NCI-H345 (cell line): ENCODE measurements around the gene CSF3R.

Experiments used
- DNase-seq: peaks from one replicate; lab custom pipeline; 2025; lab: John Stamatoyannopoulos, UW

Gene CSF3R

GRCh38 chr1:36419569-36419968 lies 63.1 kb downstream of the CSF3R start:
- no peak for DNase-seq

DNA sequence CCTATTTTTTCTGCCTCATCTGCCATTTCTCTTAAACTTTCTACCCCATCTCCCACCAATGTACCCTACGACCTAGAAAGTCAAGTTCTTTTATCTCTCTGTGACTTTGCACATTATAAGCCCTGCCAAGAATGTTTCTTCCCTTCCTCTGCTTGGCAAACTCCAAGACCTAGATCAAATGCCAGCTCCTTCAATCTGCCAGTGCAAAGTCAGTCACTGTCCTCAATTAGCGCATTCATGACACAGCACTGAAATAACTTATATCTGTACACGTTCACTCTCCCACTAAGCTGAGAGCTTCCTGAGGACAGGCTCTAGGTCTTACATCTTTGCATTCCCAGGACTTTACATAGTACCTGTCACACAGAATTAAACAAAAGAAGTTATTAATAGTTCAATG lies 63.6 kb downstream of the CSF3R start:
- DNase-seq: no peak

DNA sequence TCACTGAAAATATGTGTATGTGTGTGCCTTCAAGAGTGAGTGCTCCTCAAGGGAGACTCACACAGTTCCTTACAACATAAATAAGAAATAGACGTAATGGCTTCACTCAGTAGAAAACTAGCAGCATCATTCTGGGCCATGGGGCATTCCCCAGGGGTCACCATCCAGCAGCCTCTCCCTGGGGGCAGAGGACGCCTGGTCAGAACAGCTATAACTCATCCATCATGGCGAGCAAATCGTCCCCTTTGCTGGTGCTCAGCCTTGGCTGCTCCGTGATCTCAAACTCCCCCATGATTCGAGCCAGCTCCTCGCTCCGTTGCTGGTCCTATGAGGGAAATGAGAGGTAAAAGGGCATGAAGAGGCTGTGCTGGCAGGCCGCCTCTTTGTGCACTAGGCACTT lies 64.8 kb downstream of the CSF3R start:
- DNase-seq: no peak
